Stimulated activated CD4-positive, alpha-beta T cell treated with anti-CD3 and anti-CD28 coated beads, Interleukin-15, amount 100 ng/mL, for 24 hours (primary cell): ENCODE results near the gene NELL2.
"Not testable (repeated sequence)": the region's sequence is repeated elsewhere in the genome, so short reads cannot be mapped to it uniquely, and the experiment has no call there.

Experiments
- DNase-seq: peaks from one replicate; pipeline ENCODE4 v3.0.0-alpha.2; 2020

NELL2 gene

GRCh38 chr12:44686821-44687432 is 189.2 kb downstream of the NELL2 start:
- not testable (repeated sequence) for DNase-seq

GRCh38 chr12:44677724-44678123 is 198.4 kb downstream of the NELL2 start:
- DNase-seq, result no peak

- DNase-seq, result no peak
These were observed 201.2 kb downstream of the NELL2 start for GRCh38 chr12:44674875-44675274.

DNA sequence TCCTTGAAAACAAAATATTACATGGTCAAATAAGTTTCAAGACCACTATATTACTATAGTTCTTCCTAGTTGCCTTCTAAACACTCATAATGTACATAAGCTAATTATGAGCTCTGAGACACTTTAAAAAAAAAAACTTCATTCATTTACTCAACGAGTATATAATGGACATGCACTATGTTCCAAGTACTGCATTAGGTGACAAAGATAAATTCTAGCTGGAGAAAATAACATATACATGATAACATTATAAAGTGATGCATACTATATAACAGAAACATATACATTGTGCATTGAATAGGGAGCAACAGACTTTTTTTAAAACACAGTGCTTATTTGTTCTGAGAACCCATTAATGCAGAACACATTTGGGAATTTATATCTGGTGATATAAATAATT is 202.3 kb downstream of the NELL2 start:
- DNase-seq, result no peak

- DNase-seq, result no peak
These were observed 204.1 kb downstream of the NELL2 start for GRCh38 chr12:44672042-44672441.

DNA sequence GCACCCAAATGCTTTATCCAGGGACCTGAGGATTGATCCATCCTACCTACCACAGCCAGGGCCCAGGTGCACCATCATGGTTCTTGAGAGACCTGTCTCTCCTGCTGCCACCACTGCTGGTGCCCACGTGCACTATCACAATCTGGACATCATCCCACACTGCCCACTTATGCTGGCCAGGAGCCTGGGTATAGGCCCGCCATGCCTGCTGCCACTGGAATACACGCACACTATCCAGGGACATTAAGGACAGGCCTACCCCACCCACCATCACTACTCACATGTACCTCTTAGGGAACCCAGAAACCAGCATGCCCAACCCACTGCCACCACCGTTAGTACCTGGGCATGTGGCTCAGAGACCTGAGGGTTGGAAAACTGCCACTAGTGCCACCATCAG is 207.7 kb downstream of the NELL2 start:
- DNase-seq, result no peak

DNA sequence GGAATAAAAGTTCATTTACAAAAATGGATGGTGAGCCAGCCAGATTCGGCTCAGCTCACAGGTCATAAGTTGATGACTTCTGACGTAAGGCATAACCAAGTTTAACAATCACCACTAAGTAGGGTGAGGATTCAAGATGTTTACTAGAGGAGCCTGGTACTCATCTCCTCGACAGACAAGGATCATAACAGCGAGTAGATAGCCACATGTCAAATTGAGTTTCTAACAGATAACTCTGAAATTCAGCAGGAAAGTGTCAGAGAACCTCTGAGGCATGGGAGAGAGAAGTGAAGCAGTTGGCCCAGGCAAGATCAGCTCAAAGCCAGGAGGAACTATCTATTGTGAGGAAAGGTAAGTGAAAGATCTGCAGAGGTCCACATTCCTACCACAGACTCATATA is 208.7 kb downstream of the NELL2 start:
- DNase-seq, result no peak

DNA sequence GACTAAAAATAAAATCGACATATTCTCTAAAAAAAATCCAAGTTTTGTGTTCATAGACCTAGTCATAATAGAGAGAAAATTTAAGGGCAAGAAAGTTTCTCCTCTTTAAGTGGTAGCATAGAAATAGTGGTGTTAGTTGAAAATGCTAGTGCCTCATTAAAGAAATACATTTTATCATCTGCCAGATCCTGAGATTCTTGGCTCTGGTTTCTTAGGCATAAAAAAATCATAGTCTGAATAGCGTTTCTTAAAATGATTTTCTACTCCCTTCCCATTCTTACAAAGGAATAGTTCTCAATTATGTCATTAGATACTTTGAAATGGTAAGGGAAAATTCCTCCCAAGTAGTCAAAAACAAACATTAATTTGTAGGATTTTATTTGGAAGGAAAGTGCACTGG is 212.8 kb downstream of the NELL2 start:
- no peak for DNase-seq

GRCh38 chr12:44655846-44656245 is 220.3 kb downstream of the NELL2 start:
- DNase-seq, result no peak

GRCh38 chr12:44654646-44655639 is 221.2 kb downstream of the NELL2 start:
- DNase-seq, result no peak

DNA sequence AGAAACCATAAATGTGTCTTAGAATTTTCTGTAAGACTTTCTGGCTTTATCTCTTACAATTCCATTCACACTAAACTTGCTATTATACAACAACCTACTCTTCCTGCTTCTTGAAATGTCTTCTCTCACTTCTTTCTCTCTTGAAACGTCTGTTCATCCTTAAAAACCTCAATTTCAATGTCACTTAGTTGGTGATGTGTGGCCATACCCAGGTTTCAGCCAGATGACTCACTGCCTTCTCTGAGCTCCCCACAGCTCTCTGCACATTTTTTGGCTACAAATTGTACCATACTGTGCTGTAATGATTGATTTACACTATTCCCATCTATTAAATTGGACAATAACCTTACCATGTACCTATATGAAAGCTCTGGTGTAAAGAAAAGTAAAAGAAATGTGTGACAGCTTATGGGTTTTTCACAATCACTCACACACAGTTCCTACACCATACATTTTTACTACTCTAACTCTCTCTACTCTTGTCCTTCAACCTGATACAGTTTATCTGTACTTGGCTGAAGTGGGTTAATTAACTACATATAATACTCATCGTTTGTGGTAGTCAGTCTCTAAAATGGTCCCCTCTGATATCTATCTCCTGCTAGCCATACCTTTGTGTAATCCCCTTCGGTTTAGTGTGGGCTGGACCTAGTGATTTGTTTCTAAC is 222.1 kb downstream of the NELL2 start:
- DNase-seq, result no peak

DNA sequence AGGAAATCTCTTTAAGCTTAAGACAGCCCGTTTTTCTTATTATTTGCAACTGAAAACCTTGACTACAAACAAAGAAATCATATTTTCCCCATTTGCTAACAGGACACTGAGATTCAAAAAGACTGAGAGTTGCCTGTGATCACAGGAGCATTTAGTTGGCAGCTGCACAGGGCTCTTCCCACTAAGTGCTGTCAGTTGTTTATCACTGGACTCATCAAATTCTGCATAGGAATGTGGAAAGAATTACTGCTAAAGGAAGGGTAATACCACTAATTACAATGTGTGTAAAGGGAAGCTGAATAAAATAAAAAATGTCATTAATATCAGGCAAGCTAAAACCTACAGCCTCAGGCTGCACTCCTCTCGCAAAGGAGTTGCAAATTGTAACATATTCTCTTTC is 226.4 kb downstream of the NELL2 start:
- no peak for DNase-seq

DNA sequence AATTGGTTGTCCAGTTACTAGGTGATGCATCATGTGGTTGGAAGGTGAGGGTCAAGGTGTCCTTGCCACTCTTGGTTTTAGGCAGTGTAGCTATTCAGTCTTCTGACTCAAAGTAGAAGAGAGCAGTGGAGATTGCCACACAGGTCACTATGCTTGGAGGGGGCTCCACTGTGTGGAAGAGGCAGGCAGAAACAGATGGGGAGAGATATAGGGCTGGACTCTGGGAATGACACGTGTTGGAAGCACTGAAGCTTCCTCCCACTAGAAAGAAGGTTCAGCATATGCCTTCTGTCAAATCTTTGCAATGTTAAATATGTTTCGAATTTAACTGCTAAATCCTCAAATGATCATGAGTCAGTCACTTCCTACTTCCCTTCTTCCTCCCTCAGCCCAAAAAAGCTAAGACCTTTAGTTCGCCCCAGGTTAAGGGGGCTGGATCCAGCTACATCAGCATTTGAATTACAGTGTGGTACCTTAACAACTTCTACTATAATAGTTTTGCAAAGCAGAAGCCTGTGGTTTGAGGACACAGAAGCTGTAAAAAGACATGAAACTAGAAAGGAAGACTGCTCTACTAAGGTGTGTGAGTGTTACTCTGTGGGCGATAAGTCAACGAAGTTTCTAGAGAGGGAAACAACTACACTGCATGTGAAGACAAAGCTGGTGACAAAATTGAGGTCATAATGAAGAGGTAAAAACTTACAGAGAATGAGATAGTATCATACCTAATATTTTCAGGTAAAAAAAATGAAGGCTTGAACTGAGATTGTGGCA is 228.0 kb downstream of the NELL2 start:
- no peak for DNase-seq

DNA sequence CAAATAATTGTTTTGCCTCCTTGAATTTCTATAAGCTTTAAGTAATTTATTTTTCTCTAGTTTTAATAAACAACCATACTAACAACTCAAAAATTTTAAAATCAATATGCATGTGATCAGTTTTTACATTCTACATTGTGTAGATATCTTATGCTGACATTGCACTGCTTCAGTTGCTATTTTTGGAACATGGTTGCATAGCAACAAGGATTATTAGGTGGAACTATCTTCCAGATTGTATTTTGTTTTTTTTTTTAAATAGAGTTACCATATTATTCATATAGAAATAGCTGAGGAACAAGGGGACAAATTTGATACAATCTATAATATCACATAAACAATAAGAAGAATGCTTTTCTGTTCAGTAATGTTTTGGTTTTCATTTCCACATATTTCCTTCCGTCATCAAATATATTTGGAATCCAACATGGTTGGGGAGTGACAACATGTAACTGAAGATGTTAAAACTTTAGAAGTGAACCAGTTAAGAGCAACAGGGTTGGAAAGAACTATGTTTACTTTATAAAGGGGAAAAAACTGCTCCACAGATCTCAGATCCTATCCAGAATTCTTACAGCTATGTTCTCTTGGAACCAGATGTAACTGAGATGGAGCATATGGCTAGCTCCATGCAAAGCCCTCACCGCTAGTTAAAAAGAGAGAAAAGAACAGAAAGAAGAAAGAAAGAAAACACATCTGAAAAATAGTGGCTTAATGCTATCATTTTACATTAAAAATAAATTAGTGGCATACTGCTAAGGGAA is 235.5 kb downstream of the NELL2 start:
- no peak for DNase-seq

DNA sequence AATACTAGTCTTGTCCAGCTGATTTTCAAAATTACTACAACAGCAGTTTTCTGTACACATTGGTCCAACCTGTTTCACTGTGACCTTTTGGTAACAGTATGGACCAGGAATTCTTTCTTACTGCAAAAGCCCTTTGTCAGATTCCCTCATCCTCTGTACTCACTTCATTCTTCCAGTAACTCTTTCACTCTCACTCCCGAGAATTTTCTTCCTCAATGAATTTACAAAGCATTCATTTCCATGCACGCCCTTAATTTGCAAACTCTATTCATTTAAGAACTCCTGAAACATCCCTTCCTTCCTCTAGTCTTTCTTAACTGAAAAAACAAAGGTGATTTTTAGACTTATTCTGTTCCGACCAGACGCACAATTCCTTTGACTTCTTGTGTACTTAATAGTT is 238.2 kb downstream of the NELL2 start:
- DNase-seq, result no peak

- no peak for DNase-seq
These were observed 247.9 kb downstream of the NELL2 start for GRCh38 chr12:44628180-44628579.

GRCh38 chr12:44627387-44628166 is 248.5 kb downstream of the NELL2 start:
- no peak for DNase-seq

DNA sequence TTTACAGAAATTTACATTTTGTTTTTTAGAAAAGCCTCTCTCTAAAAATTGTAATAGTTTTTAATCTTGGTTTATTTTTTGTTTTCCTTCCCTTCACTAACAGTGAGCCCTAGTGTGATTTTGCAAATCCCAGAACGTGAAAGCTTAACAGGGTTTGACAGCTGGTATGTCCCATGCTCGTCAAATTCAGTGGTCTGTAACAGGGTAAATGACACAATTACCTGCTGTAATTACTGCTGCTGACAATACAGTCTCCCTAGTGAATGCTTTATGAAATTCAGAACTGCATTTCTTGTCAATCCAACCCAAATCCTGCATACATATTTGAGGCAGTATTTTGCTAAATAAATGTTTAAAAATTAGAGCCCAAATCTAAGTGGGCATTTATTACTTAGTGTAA is 249.2 kb downstream of the NELL2 start:
- DNase-seq, result no peak

GRCh38 chr12:44618946-44619345 is 257.2 kb downstream of the NELL2 start:
- no peak for DNase-seq

DNA sequence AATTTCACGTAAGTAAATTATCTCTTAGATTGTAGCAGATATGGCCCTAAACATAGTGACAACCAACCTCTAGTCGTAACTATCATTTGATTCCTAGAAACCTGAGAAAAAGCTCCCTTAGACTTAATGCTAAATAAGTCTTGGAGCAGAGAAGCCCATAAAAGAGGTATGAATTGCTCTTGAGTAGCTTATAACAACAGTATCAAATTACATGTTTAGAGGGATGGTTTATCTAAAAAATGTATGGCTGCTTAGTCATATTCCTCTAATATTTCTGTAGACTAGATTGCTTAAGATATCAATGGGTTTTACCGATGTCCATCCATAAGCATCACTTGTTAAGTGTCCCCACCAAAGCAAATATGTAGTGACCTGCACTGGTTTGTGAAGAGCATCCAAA is 259.7 kb downstream of the NELL2 start:
- DNase-seq, result no peak

GRCh38 chr12:44611538-44611937 is 264.6 kb downstream of the NELL2 start:
- DNase-seq, result no peak
